RWPE2 (cell line): ENCODE measurements around the gene TNFAIP3.

Experiments
- ATAC-seq: fragments of 200-7000 bp; cut with Tn5 transposase; 3 replicates; pipeline ENCODE4 v1.9.1; 2021; ENCODE audit warnings: low read depth
- DNase-seq: peaks from one replicate; pipeline ENCODE4 v3.0.0-alpha.2; 2020; ENCODE audit warnings: low spot score
- H3K27ac ChIP-seq: fragments of 450-650 bp; 2 replicates; pipeline ENCODE4 v1.5.1; 2017; ENCODE audit warnings: mild to moderate bottlenecking; ENCODE audit not compliant: poor library complexity, severe bottlenecking
- H3K27me3 ChIP-seq: fragments of 250-450 bp; sonication (Bioruptor Pico); 2 replicates; pipeline ENCODE4 v1.5.1; 2021; ENCODE audit warnings: mild to moderate bottlenecking, moderate library complexity; ENCODE audit not compliant: insufficient read depth, poor library complexity, severe bottlenecking
- H3K36me3 ChIP-seq: fragments of 250-450 bp; sonication (Bioruptor Pico); 2 replicates; pipeline ENCODE4 v1.5.1; 2020; ENCODE audit warnings: low read depth, mild to moderate bottlenecking, moderate library complexity
- H3K4me1 ChIP-seq: fragments of 250-450 bp; sonication (Bioruptor Pico); 2 replicates; pipeline ENCODE4 v1.5.1; 2021; ENCODE audit warnings: mild to moderate bottlenecking, moderate library complexity; ENCODE audit not compliant: insufficient read depth, poor library complexity, severe bottlenecking
- H3K4me3 ChIP-seq: fragments of 250-450 bp; sonication (Bioruptor Pico); 2 replicates; pipeline ENCODE4 v1.5.1; 2021; ENCODE audit warnings: mild to moderate bottlenecking, moderate library complexity; ENCODE audit not compliant: severe bottlenecking
- H3K9me3 ChIP-seq: fragments of 250-450 bp; sonication (Bioruptor Pico); 2 replicates; pipeline ENCODE4 v1.5.1; 2021; ENCODE audit warnings: mild to moderate bottlenecking, moderate library complexity; ENCODE audit not compliant: severe bottlenecking
- TF ChIP-seq, protein P1 (sequence below): fragments of 450-650 bp; IDR thresholded peaks from one replicate; pipeline ENCODE4 v1.5.1; 2017; ENCODE audit warnings: mild to moderate bottlenecking, moderate library complexity; ENCODE audit not compliant: poor library complexity, severe bottlenecking

TNFAIP3 gene

DNA sequence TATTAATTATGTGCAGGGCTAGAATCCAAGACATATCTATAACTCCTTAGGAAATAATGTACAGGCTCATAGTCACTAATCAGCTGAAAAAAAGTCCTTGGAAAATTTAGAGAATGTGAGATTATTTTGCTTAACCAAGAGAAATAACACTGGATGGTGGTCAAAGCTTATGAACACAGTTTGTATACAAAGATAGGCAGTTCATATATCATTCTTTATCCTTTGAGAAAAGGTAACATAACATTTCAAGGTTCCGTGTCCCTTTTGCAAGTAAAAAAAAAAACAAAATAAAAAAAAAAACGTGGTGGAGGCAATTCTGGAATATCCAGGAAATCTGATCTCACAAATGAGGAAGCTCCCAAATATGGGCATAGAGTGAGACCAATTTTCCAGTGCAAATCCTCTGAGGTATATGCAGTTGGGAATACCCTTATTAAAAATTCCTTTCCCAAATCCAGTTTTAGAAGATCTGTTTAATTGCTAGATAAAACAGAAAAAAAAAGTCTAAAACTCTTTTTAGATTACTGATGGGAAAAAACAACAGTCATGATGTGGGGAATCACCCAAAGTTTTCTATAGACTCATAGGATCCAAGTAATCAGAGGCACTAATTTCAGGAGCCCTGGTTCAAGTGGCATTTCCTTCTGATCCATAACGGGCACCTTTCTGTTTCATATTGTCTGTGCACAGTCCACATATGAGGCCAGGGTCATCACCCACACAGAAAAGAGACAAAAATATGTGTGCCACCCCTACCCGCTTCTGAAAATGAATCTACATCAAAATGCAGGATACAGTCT is 17.7 kb upstream of the TNFAIP3 start:
- no peak for DNase-seq
- no peaks in the 10 kb centered on the region for H3K9me3 ChIP-seq
- no peak overlapping the region for H3K4me3 ChIP-seq
- TF ChIP-seq, protein P1, sequence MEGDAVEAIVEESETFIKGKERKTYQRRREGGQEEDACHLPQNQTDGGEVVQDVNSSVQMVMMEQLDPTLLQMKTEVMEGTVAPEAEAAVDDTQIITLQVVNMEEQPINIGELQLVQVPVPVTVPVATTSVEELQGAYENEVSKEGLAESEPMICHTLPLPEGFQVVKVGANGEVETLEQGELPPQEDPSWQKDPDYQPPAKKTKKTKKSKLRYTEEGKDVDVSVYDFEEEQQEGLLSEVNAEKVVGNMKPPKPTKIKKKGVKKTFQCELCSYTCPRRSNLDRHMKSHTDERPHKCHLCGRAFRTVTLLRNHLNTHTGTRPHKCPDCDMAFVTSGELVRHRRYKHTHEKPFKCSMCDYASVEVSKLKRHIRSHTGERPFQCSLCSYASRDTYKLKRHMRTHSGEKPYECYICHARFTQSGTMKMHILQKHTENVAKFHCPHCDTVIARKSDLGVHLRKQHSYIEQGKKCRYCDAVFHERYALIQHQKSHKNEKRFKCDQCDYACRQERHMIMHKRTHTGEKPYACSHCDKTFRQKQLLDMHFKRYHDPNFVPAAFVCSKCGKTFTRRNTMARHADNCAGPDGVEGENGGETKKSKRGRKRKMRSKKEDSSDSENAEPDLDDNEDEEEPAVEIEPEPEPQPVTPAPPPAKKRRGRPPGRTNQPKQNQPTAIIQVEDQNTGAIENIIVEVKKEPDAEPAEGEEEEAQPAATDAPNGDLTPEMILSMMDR = no peak
- H3K36me3 ChIP-seq = no peaks in the 10 kb centered on the region
- peak overlapping the region; percentile 9 for H3K27ac ChIP-seq
- H3K4me1 ChIP-seq = peaks cover 36% of the 10 kb centered on the region
- H3K27me3 ChIP-seq = no peaks in the 10 kb centered on the region
- no peak for ATAC-seq

GRCh38 chr6:137849981-137850714 is 16.9 kb upstream of the TNFAIP3 start:
- Histone ChIP-seq H3K4me1 (peaks cover 36% of the 10 kb centered on the region), H3K4me3 (no peak overlapping the region)
- TF ChIP-seq, protein P1 = no peak

GRCh38 chr6:137850816-137851602 is 16.1 kb upstream of the TNFAIP3 start:
- ATAC-seq = no peak
- no peak for DNase-seq
- H3K27me3 ChIP-seq = no peaks in the 10 kb centered on the region
- H3K36me3 ChIP-seq = no peaks in the 10 kb centered on the region
- no peak overlapping the region for H3K4me3 ChIP-seq
- H3K27ac ChIP-seq = peak overlapping the region; percentile 61
- TF ChIP-seq, protein P1 = no peak
- H3K9me3 ChIP-seq = no peaks in the 10 kb centered on the region
- H3K4me1 ChIP-seq = peaks cover 36% of the 10 kb centered on the region

More at GRCh38 chr6:137849981-137850714, 16.9 kb upstream of the TNFAIP3 start:
- peak overlapping the region; percentile 9 for H3K27ac ChIP-seq
- ATAC-seq (no peak), DNase-seq (no peak)
- no peaks in the 10 kb centered on the region for H3K27me3 ChIP-seq
- no peaks in the 10 kb centered on the region for H3K36me3 ChIP-seq
- H3K9me3 ChIP-seq = no peaks in the 10 kb centered on the region

DNA sequence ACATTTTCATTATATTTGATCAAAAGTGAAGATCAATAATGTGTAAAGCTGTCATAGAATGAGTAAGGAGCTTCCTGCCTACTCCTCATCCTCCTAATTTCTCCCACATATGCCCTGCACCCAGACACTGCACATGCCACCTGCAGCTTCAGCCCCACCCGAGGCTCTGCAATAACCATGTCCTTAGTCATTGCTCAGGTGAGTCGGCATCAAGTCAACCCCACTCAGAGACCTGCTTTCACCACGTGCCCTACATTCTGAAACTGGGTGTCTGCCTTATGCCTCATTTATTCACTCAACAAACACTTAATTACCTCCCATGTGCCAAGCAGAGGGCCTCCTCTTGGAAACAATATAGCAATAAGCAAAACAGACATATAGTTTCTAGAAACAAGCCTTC is 15.4 kb upstream of the TNFAIP3 start:
- Histone ChIP-seq H3K27ac (peak overlapping the region; percentile 61), H3K36me3 (no peaks in the 10 kb centered on the region), H3K9me3 (no peaks in the 10 kb centered on the region), H3K4me3 (no peak overlapping the region), H3K4me1 (peaks cover 36% of the 10 kb centered on the region), H3K27me3 (no peaks in the 10 kb centered on the region)
- TF ChIP-seq, protein P1 = no peak
- DNase-seq (peak; percentile 71), ATAC-seq (peak; percentile 76)
